Fibroblast of the conjunctiva (primary cell): ENCODE data around the gene HIBADH.

Experiments
- DNase-seq: peaks from one replicate; pipeline ENCODE4 v3.0.0-alpha.2; 2010; ENCODE audit warnings: low read depth

HIBADH gene

GRCh38 chr7:27635728-27636127, 27.0 kb downstream of the HIBADH start:
- no peak for DNase-seq

GRCh38 chr7:27634671-27635493, 27.8 kb downstream of the HIBADH start:
- DNase-seq: no peak

GRCh38 chr7:27633062-27633461, 29.6 kb downstream of the HIBADH start:
- no peak for DNase-seq

GRCh38 chr7:27631391-27631790, 31.3 kb downstream of the HIBADH start:
- DNase-seq: no peak

- DNase-seq: no peak
Observed at GRCh38 chr7:27627146-27627545, 35.5 kb downstream of the HIBADH start.

- no peak for DNase-seq
Observed at GRCh38 chr7:27619492-27619891, 43.2 kb downstream of the HIBADH start.

GRCh38 chr7:27617651-27618381, 44.9 kb downstream of the HIBADH start:
- no peak for DNase-seq

GRCh38 chr7:27616914-27617548, 45.7 kb downstream of the HIBADH start:
- DNase-seq: no peak

GRCh38 chr7:27616186-27616491, 46.5 kb downstream of the HIBADH start:
- no peak for DNase-seq

GRCh38 chr7:27615420-27616185, 47.1 kb downstream of the HIBADH start:
- no peak for DNase-seq

- no peak for DNase-seq
Observed at GRCh38 chr7:27614095-27614494, 48.6 kb downstream of the HIBADH start.

- no peak for DNase-seq
Observed at GRCh38 chr7:27611059-27611458, 51.6 kb downstream of the HIBADH start.

GRCh38 chr7:27608776-27609495, 53.7 kb downstream of the HIBADH start:
- no peak for DNase-seq

- DNase-seq: no peak
Observed at GRCh38 chr7:27607210-27607606, 55.5 kb downstream of the HIBADH start.

- DNase-seq: no peak
Observed at GRCh38 chr7:27606270-27607209, 56.1 kb downstream of the HIBADH start.

GRCh38 chr7:27605689-27606269, 56.9 kb downstream of the HIBADH start:
- peak; percentile 9 for DNase-seq

- DNase-seq: no peak
Observed at GRCh38 chr7:27605283-27605682, 57.4 kb downstream of the HIBADH start.

GRCh38 chr7:27603813-27604212, 58.9 kb downstream of the HIBADH start:
- no peak for DNase-seq

- DNase-seq: no peak
Observed at GRCh38 chr7:27602766-27603165, 59.9 kb downstream of the HIBADH start.

GRCh38 chr7:27601217-27601616, 61.5 kb downstream of the HIBADH start:
- DNase-seq: no peak
